HG03520 (cell line): ENCODE data around the gene HOXB2.

Experiments
- ATAC-seq: cut with Tn5 transposase; IDR thresholded peaks from one replicate; pipeline ENCODE4 v1.9.1; 2021; ENCODE audit warnings: mild to moderate bottlenecking, moderate library complexity; ENCODE audit not compliant: unreplicated experiment

The HOXB2 gene

DNA sequence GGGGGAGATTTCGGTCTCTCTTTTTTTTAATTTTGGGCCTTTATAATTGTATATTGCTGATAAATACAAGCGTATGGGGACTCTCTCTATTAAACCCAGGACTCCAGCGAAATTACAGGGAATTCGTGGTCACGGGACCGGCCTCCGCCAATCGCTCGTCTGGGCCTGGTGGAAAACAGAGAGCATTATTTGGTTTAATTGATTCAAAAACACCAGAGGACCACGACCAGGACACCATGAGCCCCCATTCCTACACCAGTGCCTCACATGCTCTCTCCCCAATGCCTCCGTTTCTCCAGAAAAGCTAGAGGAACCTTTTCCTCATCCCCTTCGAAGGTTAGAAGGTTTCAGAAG is at the start of gene HOXB2:
TSS of gene HOXB2 (minus strand) at position 88 of the 354 bp plus-strand sequence. CDS start 198 bp downstream, outside the sequence.
- no peak for ATAC-seq

DNA sequence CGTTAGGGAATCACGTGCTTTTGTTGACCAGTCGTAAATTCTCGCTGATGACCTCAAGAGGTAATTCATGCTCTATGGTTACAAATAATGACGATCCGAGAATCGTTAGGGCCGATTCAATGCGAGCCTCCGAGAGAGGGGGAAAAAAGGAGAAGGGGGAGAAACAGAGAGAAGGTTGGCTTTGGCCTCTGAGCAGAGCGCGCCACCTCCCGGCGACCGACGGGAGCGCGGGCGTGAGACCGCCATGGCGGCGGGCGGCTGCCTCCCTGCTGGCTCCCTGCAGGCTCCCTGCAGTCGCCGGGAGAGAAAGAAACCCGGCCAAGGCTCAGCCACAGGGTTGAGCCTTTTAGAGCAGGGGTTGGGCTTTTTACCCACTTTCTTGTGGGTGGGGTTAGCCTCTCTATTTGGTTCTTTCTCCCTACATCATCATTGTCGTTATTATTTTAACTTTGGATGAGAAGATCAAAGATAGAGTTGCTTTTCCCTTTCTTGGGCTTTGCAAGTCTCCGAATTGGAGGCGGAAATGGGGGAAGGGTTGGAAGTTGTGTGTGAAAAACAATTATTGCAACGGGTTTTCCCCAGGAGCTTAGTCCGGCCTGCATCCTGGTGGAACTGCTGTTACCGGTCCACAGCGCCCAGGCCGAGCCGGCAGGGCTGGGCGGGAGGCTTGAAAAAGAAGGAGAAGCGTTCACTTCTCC is 49.1 kb upstream of the HOXB2 start:
- no peak for ATAC-seq

DNA sequence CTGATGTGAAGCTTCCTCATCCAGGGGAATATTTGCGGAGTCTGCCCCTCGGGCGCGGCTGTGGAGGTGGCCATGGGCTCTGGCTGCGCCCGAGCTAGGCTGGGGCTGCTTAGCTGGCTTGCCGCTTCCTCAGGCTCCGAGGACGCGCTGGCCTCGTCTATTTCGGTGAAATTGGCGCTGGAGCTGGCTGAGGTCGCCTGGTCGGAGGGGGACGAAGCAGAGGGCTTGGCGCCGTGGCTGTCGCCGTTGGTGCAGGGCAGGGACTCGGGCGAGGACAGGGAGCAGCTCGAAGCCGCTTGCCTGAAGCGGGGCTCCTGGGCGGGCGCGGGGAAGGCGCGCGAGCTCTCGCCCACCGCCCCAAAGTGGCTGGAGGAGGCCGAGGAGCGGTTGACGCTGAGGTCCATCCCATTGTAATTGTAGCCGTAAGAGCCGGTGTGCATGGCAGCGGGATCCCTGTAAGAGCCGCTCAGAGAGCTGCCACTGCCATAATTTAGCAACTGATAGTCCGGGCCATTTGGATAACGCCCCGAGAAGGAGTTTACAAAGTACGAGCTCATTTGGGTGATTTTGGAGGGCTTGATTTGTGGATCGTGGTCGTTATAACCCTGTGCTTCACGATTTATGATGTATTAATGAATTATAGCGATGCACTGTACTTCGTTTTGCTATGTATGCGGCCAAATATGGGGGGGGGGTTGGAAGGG is 48.4 kb upstream of the HOXB2 start, which contains the start of gene HOXB5:
TSS of gene HOXB5 (minus strand) at position 654 of the 704 bp plus-strand sequence. CDS start at position 557, 97 bp downstream.
- ATAC-seq = no peak

DNA sequence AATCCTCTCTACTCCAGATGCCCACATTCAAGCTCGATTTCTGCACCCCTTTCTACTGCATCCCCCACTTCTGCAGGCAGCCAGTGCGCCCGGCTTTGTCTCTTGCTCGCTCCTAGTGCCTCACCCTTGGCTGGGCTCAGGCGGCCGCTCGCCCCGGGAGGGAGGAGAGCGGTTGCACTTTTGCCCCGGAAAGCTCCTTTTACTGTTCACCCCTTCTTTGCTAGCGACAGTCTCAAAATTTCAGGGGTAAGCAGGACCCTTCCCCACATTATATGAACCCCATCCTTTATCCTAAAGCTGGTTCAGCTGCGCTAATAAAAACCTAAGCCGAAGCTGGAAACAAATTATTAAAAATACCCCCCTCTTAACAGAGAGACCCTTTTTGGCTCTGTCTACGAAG is 47.7 kb upstream of the HOXB2 start:
- no peak for ATAC-seq

DNA sequence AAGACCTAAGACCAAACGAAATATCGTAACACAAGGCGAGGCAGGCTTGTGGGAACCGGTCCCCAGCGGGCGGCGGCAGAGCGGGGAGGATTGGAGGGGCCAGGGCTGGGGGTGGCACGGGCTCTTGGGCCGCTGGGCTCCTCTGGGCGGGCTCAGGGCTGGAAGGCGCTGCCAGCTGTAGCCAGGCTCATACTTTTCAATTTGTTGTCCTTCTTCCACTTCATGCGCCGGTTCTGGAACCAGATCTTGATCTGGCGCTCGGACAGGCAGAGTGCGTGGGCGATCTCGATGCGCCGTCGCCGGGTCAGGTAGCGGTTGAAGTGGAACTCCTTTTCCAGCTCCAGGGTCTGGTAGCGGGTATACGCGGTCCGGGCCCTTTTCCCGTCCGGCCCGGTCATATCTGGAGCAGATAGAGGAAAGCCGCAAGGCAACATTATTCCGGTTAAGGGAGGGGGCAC is 47.2 kb upstream of the HOXB2 start:
- no peak for ATAC-seq

DNA sequence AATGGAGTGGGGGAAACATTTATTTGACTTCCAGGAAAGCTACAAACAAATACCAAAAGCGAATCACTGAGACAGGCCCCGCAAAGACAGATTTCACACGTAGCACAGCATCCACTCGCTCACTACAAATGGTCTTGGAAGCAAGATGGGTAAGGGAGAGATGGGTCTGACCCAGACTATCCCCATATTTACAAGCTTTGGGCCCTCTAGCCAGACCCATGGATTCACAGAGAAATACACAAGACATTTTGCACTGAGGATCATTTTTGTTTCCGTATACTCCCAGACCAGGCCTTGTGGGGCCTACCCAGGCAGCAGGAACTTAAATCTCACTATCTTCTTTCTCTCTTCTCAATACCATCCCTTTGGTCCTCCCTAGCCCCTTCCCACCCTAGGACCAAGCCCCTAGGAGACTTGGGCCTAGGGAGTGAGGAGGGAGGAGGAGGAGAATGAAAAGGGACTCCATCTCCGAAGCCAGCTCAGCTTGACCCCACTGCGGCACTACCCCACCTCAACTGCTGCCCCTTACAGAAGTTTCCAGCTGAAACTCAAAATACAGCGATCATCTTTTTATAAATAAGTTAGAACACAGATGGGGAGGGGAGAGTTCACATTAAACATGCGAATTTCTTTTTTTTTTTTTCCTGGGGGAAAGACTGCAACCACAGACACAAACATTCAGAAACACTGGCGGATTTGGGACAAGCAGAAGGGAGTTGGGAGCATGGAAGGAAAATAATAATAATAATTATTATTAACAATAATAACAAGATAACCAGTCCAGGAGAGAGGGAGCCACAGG is 46.5 kb upstream of the HOXB2 start:
- ATAC-seq = no peak

DNA sequence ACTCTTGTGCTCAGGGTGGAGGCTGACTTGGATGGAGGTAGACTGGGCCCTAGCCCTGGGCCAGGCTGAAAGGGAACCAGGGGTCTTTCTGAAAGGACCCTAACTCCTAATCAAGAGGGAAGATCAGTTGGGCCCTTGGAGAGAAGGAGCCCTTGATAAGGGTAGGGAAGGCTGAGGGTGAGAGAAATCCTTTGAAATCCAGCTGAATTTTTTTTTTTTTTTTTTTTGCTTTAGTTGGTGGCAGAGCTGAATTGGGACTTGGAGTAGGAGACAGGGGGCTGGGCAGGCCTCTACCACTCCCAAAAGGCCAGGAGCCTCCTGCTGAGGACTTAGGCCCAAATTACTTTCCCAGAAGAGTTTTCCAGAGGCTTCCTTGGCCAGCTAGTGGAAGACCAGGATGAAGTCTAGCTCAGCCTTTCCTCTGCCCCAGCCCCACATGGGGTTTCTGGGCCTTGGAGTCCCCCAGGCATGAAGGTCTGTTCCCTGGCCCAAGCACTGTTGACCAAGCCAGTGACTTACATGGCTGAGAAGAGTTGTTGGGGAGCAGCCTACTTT is 45.8 kb upstream of the HOXB2 start:
- ATAC-seq = no peak

DNA sequence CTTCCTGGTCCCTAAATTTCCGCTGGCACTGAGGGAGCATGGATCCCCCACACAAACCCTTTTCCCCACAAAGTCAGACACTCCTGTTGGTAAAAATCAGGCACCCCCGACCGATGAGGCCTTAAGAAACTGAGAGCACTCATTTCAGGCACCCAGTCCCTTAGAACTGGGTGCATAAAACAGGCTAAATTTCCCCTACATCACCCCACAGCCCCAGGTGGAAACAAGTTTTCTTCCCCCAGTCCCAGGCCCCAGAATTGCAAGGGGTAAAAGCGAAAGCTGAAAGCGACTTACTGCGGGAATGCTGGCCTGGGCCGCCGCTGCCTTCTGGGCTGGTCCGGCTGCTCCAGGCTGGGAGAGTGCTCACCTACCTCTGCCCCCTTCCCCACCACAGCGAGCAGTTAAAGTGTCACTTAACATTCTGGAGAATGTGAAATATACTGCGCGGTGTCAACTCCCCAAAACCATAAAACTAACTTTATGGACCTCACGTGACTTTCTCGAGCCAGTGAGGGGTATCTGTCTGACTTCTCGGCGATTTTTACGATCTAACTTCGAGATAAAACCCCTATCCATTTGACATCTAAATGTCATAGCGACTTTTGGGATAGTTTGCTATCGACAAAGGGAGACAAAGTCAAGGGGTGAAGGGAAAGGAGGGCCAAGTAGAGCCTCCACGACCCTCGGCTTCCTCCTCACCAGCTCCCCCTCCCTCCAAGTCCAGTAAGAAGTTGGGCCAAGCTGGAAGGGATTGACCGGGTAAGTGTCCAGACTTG is 45.1 kb upstream of the HOXB2 start, which contains the start of gene HOXB3:
TSS of gene HOXB3 (minus strand) at position 411 of the 776 bp plus-strand sequence. CDS start 37,767 bp downstream, outside the sequence.
- no peak for ATAC-seq

DNA sequence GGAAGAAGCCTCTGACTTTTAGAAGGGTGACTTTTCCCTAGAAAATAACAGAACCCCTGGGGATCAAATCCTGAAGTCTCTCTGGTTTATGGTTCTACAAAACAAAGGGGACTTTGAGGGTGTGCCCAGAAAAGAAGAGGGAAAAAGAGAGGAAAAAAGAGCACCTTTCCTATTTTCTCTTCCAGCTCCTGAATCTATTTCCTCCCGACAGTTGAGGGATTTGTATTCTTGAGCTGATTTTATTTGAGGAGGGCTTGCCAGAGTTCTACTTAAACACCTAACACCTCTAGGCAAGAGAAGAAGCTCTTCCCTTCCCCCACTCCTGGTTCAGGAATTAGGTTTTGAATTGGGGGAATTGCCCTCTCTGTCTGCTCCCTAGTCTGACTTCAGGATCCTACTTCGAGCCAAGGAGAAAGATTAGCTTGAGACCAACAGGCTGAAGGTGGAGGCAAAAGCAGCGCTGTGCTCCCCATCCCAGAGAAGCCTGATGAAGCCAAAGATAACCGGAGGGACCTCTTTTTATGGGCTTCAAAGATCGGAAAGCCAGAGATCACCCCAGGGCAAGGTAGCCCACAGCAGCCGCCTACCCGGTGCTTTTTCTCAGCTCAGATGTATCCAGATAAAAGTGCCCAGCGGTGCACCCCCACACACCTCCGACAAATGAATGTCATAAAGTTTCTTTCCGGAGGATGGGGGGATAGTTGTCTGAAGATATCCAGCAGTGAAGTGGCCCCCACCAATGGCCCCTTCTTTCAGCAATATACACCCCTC is 44.3 kb upstream of the HOXB2 start:
- ATAC-seq = no peak

DNA sequence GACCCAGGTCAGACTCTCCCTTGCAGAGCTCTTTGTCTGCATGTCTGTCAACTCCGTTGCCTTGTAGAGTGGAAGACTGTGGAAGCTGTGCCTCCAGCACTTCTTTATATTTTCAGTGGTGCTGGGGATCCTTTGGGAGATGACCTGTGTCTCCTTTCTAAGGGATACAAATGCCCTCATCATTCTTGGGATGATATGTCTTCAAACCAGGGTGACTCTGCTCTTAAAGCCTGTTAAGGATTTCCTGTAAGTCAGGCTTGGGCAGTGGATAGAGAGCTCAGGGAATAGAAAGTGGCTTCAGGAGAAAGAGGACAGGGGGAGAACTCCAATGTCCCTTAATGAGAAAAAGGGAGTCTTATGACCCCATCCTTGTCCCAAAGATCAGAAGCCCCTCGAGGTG is 43.6 kb upstream of the HOXB2 start:
- ATAC-seq = no peak

DNA sequence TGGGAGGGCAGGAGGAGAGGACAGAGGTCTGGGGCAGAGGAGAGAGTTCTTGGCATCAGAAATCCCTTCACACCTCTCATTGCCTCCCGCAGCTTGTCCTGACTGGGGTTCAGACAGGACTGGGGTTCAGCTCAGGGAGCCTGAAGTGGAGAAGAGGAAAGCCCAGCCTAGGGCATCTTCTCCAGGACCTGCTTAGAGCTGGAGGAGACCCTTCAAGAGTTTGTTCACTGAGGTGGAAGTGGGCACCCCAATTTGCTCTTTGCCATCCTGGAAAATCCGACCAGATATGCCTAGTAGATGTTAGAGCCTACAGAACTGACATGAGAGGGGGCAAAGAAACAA is 43.1 kb upstream of the HOXB2 start:
- no peak for ATAC-seq

DNA sequence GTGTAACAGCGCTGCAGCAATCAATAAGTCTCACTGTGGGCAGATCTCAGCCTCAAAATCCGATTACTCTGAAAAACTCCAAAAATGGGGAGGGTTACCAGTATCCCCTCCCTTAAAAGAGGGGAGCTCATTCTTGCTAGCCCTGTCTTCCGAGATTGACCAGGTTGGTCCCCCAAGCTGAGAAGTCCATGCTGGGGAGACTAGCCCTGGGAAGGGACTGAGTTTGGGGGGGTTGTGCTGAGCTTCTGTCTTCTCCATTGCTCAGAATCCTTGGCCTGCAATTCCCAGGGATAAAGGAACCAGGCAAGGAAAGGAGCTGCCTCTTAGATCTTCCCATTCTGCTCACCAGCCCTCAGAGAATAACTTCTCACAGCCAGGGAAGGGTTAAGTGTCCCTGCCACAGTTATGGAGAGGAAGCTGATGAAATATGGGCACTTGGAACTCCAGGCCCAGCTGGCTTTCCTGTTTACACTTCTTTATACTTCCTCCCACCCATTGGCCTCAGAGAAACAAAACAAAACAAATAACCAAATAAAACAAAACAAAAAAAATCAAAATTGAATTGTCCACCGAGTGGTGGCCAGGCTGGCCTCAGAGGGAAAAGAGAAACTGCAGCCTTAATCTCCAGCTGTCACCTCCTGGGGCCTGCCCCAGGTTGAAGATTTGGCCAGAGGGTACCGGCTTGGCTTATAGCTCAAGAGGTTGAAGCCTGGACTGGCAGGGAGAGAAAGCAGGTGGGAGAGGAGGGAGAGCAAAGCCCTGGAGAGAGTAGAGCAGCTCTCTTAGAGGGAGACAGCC is 42.6 kb upstream of the HOXB2 start:
- ATAC-seq = no peak

DNA sequence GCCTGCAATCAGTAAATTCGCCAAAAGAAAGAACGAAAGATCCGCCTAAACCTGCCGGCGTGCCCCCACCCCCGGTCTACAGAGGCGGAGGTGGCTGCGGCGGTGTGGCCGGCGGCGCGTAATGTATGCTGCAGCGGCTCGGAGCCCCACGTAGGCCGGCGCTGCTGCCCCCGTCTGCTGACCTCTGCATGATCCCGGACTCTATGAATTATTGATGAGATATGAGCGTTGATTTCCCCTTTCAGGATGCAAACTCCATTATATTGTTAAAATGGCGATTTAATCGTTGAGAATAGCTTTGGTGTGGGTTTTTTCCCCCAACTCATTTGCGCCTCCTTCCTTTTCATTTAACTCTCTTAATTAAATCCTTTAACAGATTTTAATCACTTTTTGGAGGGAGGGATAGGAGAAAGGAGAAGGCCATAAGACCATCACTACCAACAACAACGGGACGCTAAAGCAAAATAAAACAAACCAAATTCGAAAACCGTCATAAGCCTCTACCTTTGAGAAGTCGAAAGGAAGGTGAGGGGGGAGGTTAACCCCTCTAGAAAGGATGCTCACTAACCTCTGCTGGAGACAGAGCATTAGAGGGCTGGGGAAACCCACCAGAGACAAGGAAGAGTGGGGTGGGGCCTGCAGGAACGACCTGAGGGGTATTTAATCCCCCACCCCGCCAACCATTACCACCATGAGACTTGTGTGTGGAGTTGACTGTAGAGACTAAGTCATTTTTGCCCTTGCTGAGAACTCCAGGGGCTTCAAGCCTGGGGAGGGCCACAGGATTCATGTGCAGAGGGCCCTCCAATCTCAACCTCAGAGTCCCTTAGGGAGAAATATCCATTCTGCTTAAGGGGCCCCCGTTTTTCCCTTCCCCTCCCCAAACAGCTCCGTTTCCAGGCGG is 41.7 kb upstream of the HOXB2 start:
- no peak for ATAC-seq

DNA sequence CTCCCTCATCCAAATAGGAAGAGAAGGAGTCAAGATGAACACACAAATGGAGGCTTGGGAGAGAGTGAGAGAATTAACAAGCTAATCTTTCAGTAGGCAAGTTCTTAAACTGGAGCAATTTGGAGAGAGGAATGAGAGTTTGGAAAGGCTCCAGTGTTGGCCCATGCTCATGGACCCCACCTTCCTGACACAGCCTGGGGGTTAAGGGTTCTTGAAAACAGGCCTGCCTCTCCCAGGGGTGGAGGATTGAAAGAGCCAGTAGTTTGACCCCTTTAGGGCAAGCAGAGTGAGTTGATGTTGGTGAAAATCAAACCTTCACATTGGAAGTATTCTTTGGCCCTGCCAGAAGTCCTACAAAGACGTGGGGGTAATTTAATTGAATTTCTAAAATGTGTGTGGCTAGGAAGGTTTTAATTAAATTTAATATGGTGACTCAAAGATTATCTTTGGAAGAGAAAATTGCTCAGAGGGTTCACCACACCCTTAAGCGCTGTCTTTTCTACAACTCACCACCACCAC is 39.4 kb upstream of the HOXB2 start:
- no peak for ATAC-seq

DNA sequence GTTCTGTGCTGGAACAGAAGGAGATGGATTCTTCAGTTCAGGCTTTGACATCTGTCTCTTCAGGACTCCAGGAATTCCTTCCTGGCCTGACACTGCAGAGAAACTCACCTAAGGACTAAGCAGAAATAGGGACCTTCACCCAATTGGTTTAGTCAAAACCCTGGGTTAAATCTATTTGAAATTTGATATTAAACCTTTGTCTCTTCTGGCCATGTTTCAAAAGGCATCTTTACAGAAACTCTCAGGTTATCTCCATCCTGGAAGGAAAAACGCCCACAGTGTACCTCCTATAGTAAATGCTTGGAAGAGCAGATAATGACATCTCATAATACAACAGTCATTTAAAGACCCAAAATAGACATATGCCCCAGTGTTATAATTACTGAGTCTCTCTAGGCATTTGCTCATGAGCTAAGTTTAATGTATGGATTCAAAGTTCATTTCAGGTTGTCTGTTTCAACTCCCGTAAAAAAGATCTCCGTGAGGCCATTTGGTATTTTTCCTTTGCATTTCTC is 38.9 kb upstream of the HOXB2 start:
- ATAC-seq = no peak

DNA sequence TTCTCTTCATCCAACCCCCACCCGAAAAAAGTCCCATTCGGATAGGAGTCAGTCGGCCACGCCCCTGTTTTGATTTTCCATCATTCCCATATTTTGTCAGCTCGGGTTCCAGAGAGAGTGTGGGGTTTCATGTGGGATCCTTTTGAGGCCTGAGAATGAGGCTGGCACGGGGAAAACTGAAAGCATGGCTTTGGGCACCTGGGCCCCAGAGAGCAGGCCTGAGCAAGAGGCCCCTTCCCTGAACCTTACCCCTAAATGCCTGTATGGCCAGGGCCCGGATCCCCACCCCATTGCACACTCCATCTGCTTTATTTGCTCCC is 37.8 kb upstream of the HOXB2 start:
- ATAC-seq = no peak

DNA sequence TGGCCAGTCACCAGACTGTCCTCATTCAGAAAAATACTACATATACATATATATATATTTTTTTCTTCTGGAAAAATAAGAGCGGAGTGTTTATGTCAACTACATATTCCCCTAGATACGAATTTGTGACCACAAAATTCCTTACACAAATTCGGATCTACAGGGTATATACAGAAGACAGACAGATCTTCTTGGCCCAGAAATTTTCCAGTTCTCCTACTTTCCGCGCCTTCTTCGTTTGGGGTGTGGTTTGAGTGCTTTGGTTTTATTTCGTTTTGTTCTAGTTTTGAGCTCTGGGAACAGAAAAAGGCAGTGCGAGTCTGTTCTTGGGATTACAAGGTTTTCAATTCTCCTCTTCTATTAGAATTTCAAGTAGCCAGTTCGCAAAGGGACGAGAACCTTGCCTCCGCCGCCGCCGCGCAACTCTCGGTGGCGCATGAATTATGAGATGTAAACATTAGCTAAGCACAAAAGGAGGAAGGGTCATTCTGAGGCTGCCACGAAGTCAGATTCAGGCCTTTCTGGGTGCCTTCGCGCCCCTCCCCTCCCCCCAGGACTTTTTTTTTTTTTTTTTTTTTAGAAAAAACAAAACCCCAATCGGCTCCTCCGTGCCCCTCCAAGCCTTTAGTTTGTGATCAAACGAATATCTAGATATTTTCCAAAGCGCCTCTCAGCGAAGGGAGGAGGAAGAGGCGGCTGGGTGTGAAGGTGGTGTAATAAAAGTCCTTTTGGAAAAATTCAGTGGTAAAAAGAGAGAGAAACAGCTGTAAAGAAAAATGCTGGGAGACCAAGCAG is 35.0 kb upstream of the HOXB2 start:
- ATAC-seq = no peak
